Panc1 (cell line): ENCODE measurements around the gene FBF1. TPM values are rescaled to one million over a fixed set of nuclear protein-coding genes. Genes with fewer than 3 reads are reported as not detected.

Source experiments
- ATAC-seq: fragments of 200-7000 bp; cut with Tn5 transposase; 2 replicates; pipeline ENCODE4 v1.9.1; 2020; ENCODE audit warnings: mild to moderate bottlenecking, moderate library complexity
- BruUV-seq: library from RNA; stranded (reverse); fragments of 400-500 nt; replicated peaks from 2 replicates; lab custom pipeline; 2021; lab: Mats Ljungman, UMichigan
- CTCF ChIA-PET: fragments of 300-600 bp; sonication (Branson Sonifier 250); formaldehyde crosslinking; loops from one replicate; lab custom pipeline; 2022; ENCODE audit warnings: antibody characterized with exemption; lab: Charles Lee
- POLR2A ChIA-PET: fragments of 300-600 bp; sonication (Branson Sonifier 250); formaldehyde crosslinking; loops from one replicate; lab custom pipeline; 2022; ENCODE audit warnings: antibody characterized with exemption; lab: Charles Lee
- DNase-seq: peaks from one replicate; pipeline ENCODE4 v3.0.0-alpha.2; 2010; ENCODE audit warnings: low read depth, low spot score
- H3K27ac ChIP-seq: 2 replicates; pipeline ENCODE4 v1.5.1; 2011; ENCODE audit warnings: mild to moderate bottlenecking, low read length, inconsistent platforms
- H3K27me3 ChIP-seq: fragments of 200-500 bp; sonication (Bioruptor generic); 2 replicates; pipeline ENCODE4 v1.6.0; 2014; ENCODE audit warnings: low read length, inconsistent platforms; ENCODE audit not compliant: control insufficient read depth, insufficient read depth
- H3K36me3 ChIP-seq: fragments of 200-500 bp; sonication (Bioruptor generic); 2 replicates; pipeline ENCODE4 v1.5.1; 2014; ENCODE audit warnings: inconsistent platforms, mild to moderate bottlenecking, low read length, moderate library complexity; ENCODE audit not compliant: control insufficient read depth, insufficient read depth
- H3K4me1 ChIP-seq: 2 replicates; pipeline ENCODE4 v1.5.1; 2011; ENCODE audit warnings: inconsistent platforms, mild to moderate bottlenecking, low read length, moderate library complexity; ENCODE audit not compliant: control insufficient read depth, insufficient read depth
- H3K4me3 ChIP-seq, 2 experiments: 2 replicates each; pipeline ENCODE4 v1.5.1; 2011 to 2012; ENCODE audit warnings: low read depth in 2 of 2, low read length in 2 of 2, mild to moderate bottlenecking in 2 of 2, inconsistent platforms in 1 of 2, moderate library complexity in 1 of 2
- H3K9me3 ChIP-seq: fragments of 200-500 bp; sonication (Bioruptor generic); 2 replicates; pipeline ENCODE4 v1.5.1; 2014; ENCODE audit warnings: low read depth, mild to moderate bottlenecking, inconsistent platforms, low read length, moderate library complexity; ENCODE audit not compliant: control insufficient read depth, insufficient read depth
- POLR2AphosphoS5 ChIP-seq: IDR thresholded peaks from 2 replicates; pipeline ENCODE4 v1.6.1; 2012; ENCODE audit warnings: mild to moderate bottlenecking, low read depth, low read length, moderate library complexity
- REST ChIP-seq, 2 experiments: IDR thresholded peaks; 2 replicates each; pipeline ENCODE4 v1.6.1; 2011 to 2012; ENCODE audit warnings: low read depth in 2 of 2, control low read depth in 1 of 2, low read length in 1 of 2, mild to moderate bottlenecking in 1 of 2, moderate library complexity in 1 of 2; ENCODE audit not compliant: insufficient read depth in 1 of 2
- SIN3A ChIP-seq: IDR thresholded peaks from 2 replicates; pipeline ENCODE4 v1.6.1; 2012; ENCODE audit warnings: low read depth, mild to moderate bottlenecking, low read length, moderate library complexity, borderline replicate concordance; ENCODE audit not compliant: insufficient read depth
- TCF7L2 ChIP-seq: IDR thresholded peaks from 2 replicates; pipeline ENCODE4 v1.6.1; 2011; ENCODE audit warnings: mild to moderate bottlenecking, low read depth, low read length, inconsistent platforms
- in situ Hi-C: cut with HindIII; loops from 2 replicates; pipeline ENCODE4 v1.10.0; 2016; ENCODE audit warnings: low sequenced_read_pairs, low pct_unique_long_range_greater_than_20kb
- intact Hi-C: fragments of 100-400 bp; cut with micrococcal nuclease; formaldehyde crosslinking; loops from one replicate; pipeline ENCODE4 v1.10.0; 2022; ENCODE audit not compliant: unreplicated experiment
- total RNA-seq: library from RNA; stranded (reverse); gene quantifications from one replicate; pipeline ENCODE4 v1.2.1, GENCODE V29; 2021; ENCODE audit not compliant: unreplicated experiment
- TF ChIP-seq, protein P1 (sequence below): fragments of 450-650 bp; IDR thresholded peaks from 2 replicates; pipeline ENCODE4 v1.5.1; 2017; ENCODE audit warnings: mild to moderate bottlenecking

Gene FBF1
- total RNA-seq, 1 experiment from 2014 or later, result 32.5 TPM

DNA sequence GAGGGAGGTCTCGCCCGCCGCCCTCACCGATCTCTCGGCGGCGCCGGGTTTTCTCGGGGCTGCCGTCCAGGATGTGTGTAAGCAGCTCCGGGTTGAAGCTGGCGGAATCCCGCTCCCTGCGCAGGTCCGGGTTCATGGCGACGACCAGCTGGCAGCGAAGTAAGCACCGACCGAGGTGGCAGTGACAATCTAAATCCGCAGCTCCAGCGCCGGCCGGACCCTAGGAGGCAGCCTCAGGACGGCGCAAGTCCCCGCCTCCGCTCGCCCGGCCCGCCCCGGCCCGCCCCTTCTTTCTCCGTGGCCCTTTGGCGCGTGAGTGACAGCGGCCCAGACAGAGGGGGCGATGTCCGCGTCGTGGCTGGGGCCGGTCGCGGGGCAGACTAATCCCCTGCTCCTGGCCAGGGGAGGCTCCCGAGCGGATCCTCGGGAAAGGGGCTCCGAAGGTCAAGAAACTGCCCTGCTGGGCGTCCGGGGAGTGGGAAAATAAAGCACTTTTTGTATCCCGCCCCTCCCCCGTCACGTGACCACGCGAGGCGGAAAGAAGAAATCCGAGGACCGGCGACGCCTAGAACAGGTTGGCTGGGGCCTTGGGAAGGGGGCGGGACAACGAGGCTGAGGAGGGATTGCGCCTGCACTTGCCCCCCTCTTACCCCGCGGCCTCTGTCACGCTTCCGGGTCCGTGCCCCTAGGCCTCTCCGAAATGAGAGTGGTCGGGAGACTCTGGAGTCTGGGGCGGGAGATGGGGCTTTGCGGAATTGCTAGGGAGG is 38.3 kb upstream of the FBF1 start, which contains the start of the genes ACOX1 and TEN1:
ACOX1 (minus strand) TSS at position 229 of the 767 bp plus-strand sequence; CDS start at position 136, 93 bp downstream.
TEN1 (plus strand) TSS at position 303 of the 767 bp plus-strand sequence. CDS start 6,953 bp downstream, outside the sequence.
- peak within 1 kb of the TSS; percentile 94 for H3K27ac ChIP-seq
- CTCF ChIA-PET, result interaction anchor here (0.5 to 0.6 kb wide), 2 partner anchors 10 to 141 kb away, joined by 3 to 4 read pairs; no protein-coding TSS in a partner anchor
- intact Hi-C loops (no loop called here), in situ Hi-C loops (no loop called here)
- peak; percentile 97 for ATAC-seq
- H3K9me3 ChIP-seq, result no peaks in the 10 kb centered on the region
- TF ChIP-seq SIN3A (peak; percentile 92), REST (IDR thresholded peaks at IDR 0.05; ENCODE audit: insufficient read depth in 1 of 2, low read depth in 2 of 2, low read length in 1 of 2) (no peak), POLR2AphosphoS5 (peak; percentile 96), TCF7L2 (peak; percentile 54; the same call in 1 of the 2 replicates)
- TF ChIP-seq, protein P1, sequence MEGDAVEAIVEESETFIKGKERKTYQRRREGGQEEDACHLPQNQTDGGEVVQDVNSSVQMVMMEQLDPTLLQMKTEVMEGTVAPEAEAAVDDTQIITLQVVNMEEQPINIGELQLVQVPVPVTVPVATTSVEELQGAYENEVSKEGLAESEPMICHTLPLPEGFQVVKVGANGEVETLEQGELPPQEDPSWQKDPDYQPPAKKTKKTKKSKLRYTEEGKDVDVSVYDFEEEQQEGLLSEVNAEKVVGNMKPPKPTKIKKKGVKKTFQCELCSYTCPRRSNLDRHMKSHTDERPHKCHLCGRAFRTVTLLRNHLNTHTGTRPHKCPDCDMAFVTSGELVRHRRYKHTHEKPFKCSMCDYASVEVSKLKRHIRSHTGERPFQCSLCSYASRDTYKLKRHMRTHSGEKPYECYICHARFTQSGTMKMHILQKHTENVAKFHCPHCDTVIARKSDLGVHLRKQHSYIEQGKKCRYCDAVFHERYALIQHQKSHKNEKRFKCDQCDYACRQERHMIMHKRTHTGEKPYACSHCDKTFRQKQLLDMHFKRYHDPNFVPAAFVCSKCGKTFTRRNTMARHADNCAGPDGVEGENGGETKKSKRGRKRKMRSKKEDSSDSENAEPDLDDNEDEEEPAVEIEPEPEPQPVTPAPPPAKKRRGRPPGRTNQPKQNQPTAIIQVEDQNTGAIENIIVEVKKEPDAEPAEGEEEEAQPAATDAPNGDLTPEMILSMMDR, result no peak
- no TSS peak for BruUV-seq
- POLR2A ChIA-PET, result interaction anchor here (0.5 to 1.2 kb wide), 3 partner anchors 23 to 283 kb away, joined by 3 to 18 read pairs (median 5); no protein-coding TSS in a partner anchor
- H3K36me3 ChIP-seq, result peaks cover 8% of the 10 kb centered on the region; the same call in 1 of the 2 replicates
- H3K27me3 ChIP-seq, result no peaks in the 10 kb centered on the region
- peaks cover 21% of the 10 kb centered on the region for H3K4me1 ChIP-seq
- DNase-seq, result peak; percentile 64
- peak within 1 kb of the TSS; percentile 73 to 82 for H3K4me3 ChIP-seq

- DNase-seq (no peak), ATAC-seq (no peak)
- peaks cover 13% of the 10 kb centered on the region; the same call in 1 of the 2 replicates for H3K36me3 ChIP-seq
- TF ChIP-seq SIN3A, result no peak
- TF ChIP-seq TCF7L2, result no peak
- TF ChIP-seq, protein P1, result no peak
- no peak for TF ChIP-seq POLR2AphosphoS5
- TF ChIP-seq REST (IDR thresholded peaks at IDR 0.05; ENCODE audit: insufficient read depth in 1 of 2, low read depth in 2 of 2, low read length in 1 of 2), result no peak
- CTCF ChIA-PET, result no interaction called here
- intact Hi-C loops, result no loop called here
- in situ Hi-C loops, result no loop called here
- BruUV-seq, result TSS peak; percentile 70
- peak overlapping the region; percentile 55; the same call in 1 of the 2 replicates for H3K27ac ChIP-seq
- H3K4me1 ChIP-seq, result peaks cover 21% of the 10 kb centered on the region
- no peaks in the 10 kb centered on the region for H3K27me3 ChIP-seq
- H3K4me3 ChIP-seq, result no peak overlapping the region
- POLR2A ChIA-PET, result interaction anchor here (0.6 kb wide), 1 partner anchor 1158 kb away, joined by 3 read pairs; no protein-coding TSS in a partner anchor
- no peaks in the 10 kb centered on the region for H3K9me3 ChIP-seq
These were observed 35.5 kb upstream of the FBF1 start for GRCh38 chr17:75976175-75976848.
